OCI-LY7 (cell line): ENCODE data around the gene GAS1. TPM values are rescaled to one million over a fixed set of nuclear protein-coding genes. Genes with fewer than 3 reads are reported as not detected.

Experiments
- Bru-seq: library from RNA; stranded (reverse); fragments of 400-500 nt; gene quantifications from one replicate; lab custom pipeline; 2021; lab: Mats Ljungman, UMichigan
- BruChase-seq, 2 experiments: library from RNA; stranded (reverse); fragments of 400-500 nt; gene quantifications; one replicate each; lab custom pipeline; 2021; lab: Mats Ljungman, UMichigan
- BruUV-seq: library from RNA; stranded (reverse); fragments of 400-500 nt; replicated peaks from 2 replicates; lab custom pipeline; 2021; lab: Mats Ljungman, UMichigan
- CTCF ChIA-PET: fragments of 300-600 bp; sonication (Branson Sonifier 250); formaldehyde crosslinking; loops from one replicate; lab custom pipeline; 2022; ENCODE audit warnings: antibody characterized with exemption; ENCODE audit not compliant: unreplicated experiment; lab: Charles Lee
- POLR2A ChIA-PET: fragments of 300-600 bp; sonication (Branson Sonifier 250); formaldehyde crosslinking; loops from one replicate; lab custom pipeline; 2022; ENCODE audit warnings: antibody characterized with exemption; lab: Charles Lee
- DNase-seq: peaks from one replicate; pipeline ENCODE4 v3.0.0-alpha.2; 2015; ENCODE audit warnings: low spot score
- H2AFZ ChIP-seq: fragments of 200-600 bp; sonication (generic), shearing (Covaris generic); 2 replicates; pipeline ENCODE4 v1.6.1; 2014; ENCODE audit warnings: mild to moderate bottlenecking, antibody characterized with exemption, low read length, moderate library complexity
- H3K27ac ChIP-seq: fragments of 200-600 bp; sonication (generic); 2 replicates; pipeline ENCODE4 v1.5.1; 2014; ENCODE audit warnings: mixed run types, low read depth, mild to moderate bottlenecking, moderate library complexity, low read length, inconsistent platforms; ENCODE audit not compliant: poor library complexity, severe bottlenecking
- H3K36me3 ChIP-seq: fragments of 200-600 bp; sonication (generic); 2 replicates; pipeline ENCODE4 v1.6.1; 2014; ENCODE audit warnings: mild to moderate bottlenecking, antibody characterized with exemption, low read length, moderate library complexity, mixed read lengths; ENCODE audit not compliant: insufficient read depth
- H3K4me1 ChIP-seq: fragments of 200-600 bp; sonication (generic); 2 replicates; pipeline ENCODE4 v1.5.1; 2014; ENCODE audit warnings: mild to moderate bottlenecking, low read length; ENCODE audit not compliant: insufficient read depth, poor library complexity, severe bottlenecking
- H3K4me2 ChIP-seq: fragments of 200-600 bp; sonication (generic); 2 replicates; pipeline ENCODE4 v1.6.1; 2014; ENCODE audit warnings: mild to moderate bottlenecking, low read length
- H3K4me3 ChIP-seq: fragments of 200-600 bp; sonication (generic); 2 replicates; pipeline ENCODE4 v1.5.1; 2014; ENCODE audit warnings: mild to moderate bottlenecking, low read depth, low read length; ENCODE audit not compliant: poor library complexity, severe bottlenecking
- H3K79me2 ChIP-seq: fragments of 200-600 bp; sonication (generic); 2 replicates; pipeline ENCODE4 v1.6.1; 2016; ENCODE audit warnings: low read depth, mild to moderate bottlenecking, low read length, moderate library complexity, mixed read lengths; ENCODE audit not compliant: insufficient read depth
- H3K9me2 ChIP-seq: fragments of 200-600 bp; sonication (generic); 2 replicates; pipeline ENCODE4 v1.6.1; 2016; ENCODE audit warnings: mild to moderate bottlenecking, low read length, mixed read lengths; ENCODE audit not compliant: insufficient read depth
- H3K9me3 ChIP-seq: fragments of 200-600 bp; sonication (generic); 2 replicates; pipeline ENCODE4 v1.6.1; 2014; ENCODE audit warnings: mild to moderate bottlenecking, mixed run types, low read length, mixed read lengths
- H4K20me1 ChIP-seq: fragments of 200-600 bp; sonication (generic); 2 replicates; pipeline ENCODE4 v1.6.1; 2014; ENCODE audit warnings: mild to moderate bottlenecking, antibody characterized with exemption, low read length, moderate library complexity, mixed read lengths; ENCODE audit not compliant: insufficient read depth
- CTCF ChIP-seq: fragments of 200-600 bp; sonication (generic); conservative IDR thresholded peaks from 2 replicates; pipeline ENCODE4 v1.5.1; 2014; ENCODE audit warnings: mild to moderate bottlenecking, antibody characterized with exemption, low read length, moderate library complexity, mixed read lengths
- EZH2phosphoT487 ChIP-seq: fragments of 200-600 bp; sonication (generic); IDR thresholded peaks from 2 replicates; pipeline ENCODE4 v1.6.1; 2018; ENCODE audit warnings: low read depth, borderline replicate concordance, mild to moderate bottlenecking, mixed run types, antibody characterized with exemption, low read length, moderate library complexity, mixed read lengths
- intact Hi-C: fragments of 100-400 bp; cut with micrococcal nuclease; formaldehyde crosslinking; loops from one replicate; pipeline ENCODE4 v1.10.0; 2022; ENCODE audit not compliant: unreplicated experiment
- long read RNA-seq: library from polyadenylated mRNA; stranded (forward); transcript quantifications from one replicate; pipeline ENCODE4 v2.0.0, GENCODE V29; 2022
- total RNA-seq, 2 experiments: library from RNA; depleted of rRNA in 1 of 2; stranded (reverse); fragments of >200 nt in 1 of 2; shearing (Covaris generic) in 1 of 2; gene quantifications; 2 replicates each; pipeline ENCODE4 v1.2.3, GENCODE V29; 2014 to 2022

GAS1 gene, protein sequence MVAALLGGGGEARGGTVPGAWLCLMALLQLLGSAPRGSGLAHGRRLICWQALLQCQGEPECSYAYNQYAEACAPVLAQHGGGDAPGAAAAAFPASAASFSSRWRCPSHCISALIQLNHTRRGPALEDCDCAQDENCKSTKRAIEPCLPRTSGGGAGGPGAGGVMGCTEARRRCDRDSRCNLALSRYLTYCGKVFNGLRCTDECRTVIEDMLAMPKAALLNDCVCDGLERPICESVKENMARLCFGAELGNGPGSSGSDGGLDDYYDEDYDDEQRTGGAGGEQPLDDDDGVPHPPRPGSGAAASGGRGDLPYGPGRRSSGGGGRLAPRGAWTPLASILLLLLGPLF
- total RNA-seq (2014; rRNA removed; shearing (Covaris generic)) (0.23 TPM in 1 of 2 replicates, not detected in the other), total RNA-seq (2022) (not detected in 2 replicates), Bru-seq, nascent RNA (not detected), BruChase-seq, experiment 1, labeled RNA remaining after a 6-hour chase (not detected), BruChase-seq, experiment 2, labeled RNA remaining after a 2-hour chase (not detected)
- long read RNA-seq = 0 reads

DNA sequence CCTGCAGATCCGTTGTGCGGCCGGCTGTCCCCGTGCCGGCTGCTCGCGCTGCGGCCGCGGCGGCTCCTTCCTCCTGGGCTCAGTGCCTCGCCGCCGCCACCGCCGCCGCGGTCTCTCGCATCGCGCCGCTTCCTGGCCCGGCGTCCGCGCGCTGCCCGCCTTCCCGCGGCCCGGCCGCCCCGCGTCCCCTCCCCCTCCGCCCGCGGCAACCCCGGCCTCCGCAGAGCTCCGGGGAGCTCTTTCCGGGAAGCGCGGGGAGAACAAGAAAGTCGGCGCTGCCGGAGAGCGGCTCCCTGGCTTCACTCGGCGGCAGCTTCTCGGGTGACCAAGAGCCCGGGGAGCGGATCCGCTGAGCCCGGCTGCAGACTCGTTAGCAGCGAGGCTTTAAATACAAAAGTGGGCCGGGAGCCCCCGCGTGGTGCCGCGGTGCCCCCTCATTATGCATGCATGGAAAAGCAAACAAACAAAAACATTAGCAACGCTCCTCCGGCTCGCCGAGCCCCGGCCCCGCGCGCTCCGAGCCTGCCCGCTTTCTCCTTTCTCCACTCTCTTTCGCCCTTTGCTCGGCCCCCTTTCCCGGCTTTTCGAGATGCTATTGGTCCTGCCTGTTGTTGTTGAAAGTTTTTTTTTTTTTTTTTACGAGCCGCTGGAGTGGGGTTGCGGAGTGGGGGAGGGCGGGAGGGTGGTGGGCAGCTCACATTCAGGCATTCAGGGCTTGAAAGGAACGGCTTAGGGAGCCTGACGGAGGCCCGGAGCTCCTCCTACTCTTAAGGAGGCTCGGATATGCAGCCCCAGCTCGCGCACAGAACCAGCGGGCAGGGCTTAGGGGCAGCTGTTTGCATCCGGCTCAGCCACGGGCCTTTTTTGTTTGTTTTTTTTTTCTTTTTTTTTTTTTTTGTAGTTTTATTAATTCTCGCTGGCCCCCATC is at the start of gene GAS1:
Gene GAS1, minus strand, starts transcription at position 361 of the 928 bp plus-strand sequence. CDS start 727 bp downstream, outside the sequence.
- POLR2A ChIA-PET = interaction anchor here (1.1 kb wide), 1 partner anchor 11 kb away, joined by 3 read pairs; no protein-coding TSS in a partner anchor
- TF ChIP-seq EZH2phosphoT487 (no peak), CTCF (no peak)
- DNase-seq = peak; percentile 55
- no peaks in the 10 kb centered on the region for H4K20me1 ChIP-seq
- intact Hi-C loops = no loop called here
- H3K9me2 ChIP-seq = no peaks in the 10 kb centered on the region
- no peaks in the 10 kb centered on the region for H3K9me3 ChIP-seq
- no TSS peak for BruUV-seq
- CTCF ChIA-PET = no interaction called here
- H3K27ac ChIP-seq = no peak within 1 kb of the TSS
- no peaks in the 10 kb centered on the region for H3K36me3 ChIP-seq
- peak within 1 kb of the TSS; percentile 95 for H3K4me2 ChIP-seq
- peak within 1 kb of the TSS; percentile 64; the same call in 1 of the 2 replicates for H2AFZ ChIP-seq
- no peaks in the 10 kb centered on the region for H3K79me2 ChIP-seq
- peak within 1 kb of the TSS; percentile 70 for H3K4me3 ChIP-seq
- H3K4me1 ChIP-seq = peaks cover 4% of the 10 kb centered on the region

DNA sequence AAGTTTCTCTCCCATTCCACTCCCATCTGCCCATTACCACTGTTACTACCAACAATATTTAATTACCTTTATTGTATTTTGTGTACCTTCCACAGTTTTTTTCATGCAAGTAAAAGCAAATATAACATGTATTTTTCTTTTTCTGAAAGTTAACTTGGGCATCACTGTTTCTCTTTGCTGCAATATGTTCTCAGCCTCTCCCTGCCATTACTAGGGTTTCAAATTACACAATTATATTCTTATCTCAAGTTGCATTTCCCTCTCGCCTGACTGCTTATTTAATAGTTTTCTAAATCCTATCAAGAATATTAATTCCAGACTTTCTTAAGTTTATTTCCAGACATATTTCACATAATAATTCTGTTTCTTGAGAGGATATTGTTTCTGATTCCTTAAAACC is 46.9 kb upstream of the GAS1 start:
- no peak overlapping the region for H3K4me2 ChIP-seq
- intact Hi-C loops = no loop called here
- H3K9me2 ChIP-seq = no peaks in the 10 kb centered on the region
- no peak overlapping the region for H3K4me3 ChIP-seq
- H4K20me1 ChIP-seq = no peaks in the 10 kb centered on the region
- DNase-seq = no peak
- H3K79me2 ChIP-seq = no peaks in the 10 kb centered on the region
- H3K4me1 ChIP-seq = no peaks in the 10 kb centered on the region
- H2AFZ ChIP-seq = no peak overlapping the region
- TF ChIP-seq CTCF = no peak
- no peak for TF ChIP-seq EZH2phosphoT487
- CTCF ChIA-PET = no interaction called here
- POLR2A ChIA-PET = no interaction called here
- H3K36me3 ChIP-seq = no peaks in the 10 kb centered on the region
- no peak overlapping the region for H3K27ac ChIP-seq
- H3K9me3 ChIP-seq = no peaks in the 10 kb centered on the region
- no TSS peak for BruUV-seq
